Subcutaneous adipose tissue (tissue), 4 donors: ENCODE data around the gene CAMTA2. TPM values are rescaled to one million over a fixed set of nuclear protein-coding genes. Genes with fewer than 3 reads are reported as not detected.

Source experiments
- CTCF ChIP-seq: fragments of 450-650 bp; IDR thresholded peaks from one replicate; pipeline ENCODE4 v1.5.1; 2016; ENCODE audit warnings: low read depth, mild to moderate bottlenecking, control low read depth, antibody characterized with exemption, moderate library complexity
- total RNA-seq, 4 donors: library from RNA; depleted of rRNA; stranded (reverse); fragments of >200 nt; gene quantifications; one replicate each; pipeline ENCODE4 v1.1.0, GENCODE V29; 2016

CAMTA2 gene, protein sequence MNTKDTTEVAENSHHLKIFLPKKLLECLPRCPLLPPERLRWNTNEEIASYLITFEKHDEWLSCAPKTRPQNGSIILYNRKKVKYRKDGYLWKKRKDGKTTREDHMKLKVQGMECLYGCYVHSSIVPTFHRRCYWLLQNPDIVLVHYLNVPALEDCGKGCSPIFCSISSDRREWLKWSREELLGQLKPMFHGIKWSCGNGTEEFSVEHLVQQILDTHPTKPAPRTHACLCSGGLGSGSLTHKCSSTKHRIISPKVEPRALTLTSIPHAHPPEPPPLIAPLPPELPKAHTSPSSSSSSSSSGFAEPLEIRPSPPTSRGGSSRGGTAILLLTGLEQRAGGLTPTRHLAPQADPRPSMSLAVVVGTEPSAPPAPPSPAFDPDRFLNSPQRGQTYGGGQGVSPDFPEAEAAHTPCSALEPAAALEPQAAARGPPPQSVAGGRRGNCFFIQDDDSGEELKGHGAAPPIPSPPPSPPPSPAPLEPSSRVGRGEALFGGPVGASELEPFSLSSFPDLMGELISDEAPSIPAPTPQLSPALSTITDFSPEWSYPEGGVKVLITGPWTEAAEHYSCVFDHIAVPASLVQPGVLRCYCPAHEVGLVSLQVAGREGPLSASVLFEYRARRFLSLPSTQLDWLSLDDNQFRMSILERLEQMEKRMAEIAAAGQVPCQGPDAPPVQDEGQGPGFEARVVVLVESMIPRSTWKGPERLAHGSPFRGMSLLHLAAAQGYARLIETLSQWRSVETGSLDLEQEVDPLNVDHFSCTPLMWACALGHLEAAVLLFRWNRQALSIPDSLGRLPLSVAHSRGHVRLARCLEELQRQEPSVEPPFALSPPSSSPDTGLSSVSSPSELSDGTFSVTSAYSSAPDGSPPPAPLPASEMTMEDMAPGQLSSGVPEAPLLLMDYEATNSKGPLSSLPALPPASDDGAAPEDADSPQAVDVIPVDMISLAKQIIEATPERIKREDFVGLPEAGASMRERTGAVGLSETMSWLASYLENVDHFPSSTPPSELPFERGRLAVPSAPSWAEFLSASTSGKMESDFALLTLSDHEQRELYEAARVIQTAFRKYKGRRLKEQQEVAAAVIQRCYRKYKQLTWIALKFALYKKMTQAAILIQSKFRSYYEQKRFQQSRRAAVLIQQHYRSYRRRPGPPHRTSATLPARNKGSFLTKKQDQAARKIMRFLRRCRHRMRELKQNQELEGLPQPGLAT
- 10 to 100 TPM; 11.4 to 21.9 (median 17.5) TPM for total RNA-seq

- TF ChIP-seq CTCF: no peak
Observed at GRCh38 chr17:4986951-4987766, at the start of gene CAMTA2. CAMTA2 (minus strand) TSS chr17:4987675; CDS start chr17:4986222, 1,453 bp downstream.

DNA sequence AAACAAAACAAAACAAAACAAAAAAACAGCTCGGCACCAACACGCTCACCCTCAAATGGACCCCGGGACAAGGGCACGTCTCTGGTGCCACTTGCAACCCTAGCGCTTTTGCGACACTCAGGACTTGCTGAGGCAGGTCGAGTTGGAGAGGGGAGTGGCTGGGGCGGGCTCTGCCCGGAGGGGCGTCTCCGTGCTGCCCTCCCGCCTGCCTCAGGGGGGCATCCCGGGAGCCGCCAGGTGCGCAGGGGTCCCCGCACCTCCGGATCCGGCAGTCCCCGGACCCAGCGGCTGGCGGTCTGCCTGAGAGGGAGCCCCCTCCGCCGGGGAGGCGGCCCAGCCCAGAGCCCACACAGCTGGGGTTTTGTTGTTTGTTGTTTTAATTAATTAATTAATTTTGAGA is 47.8 kb upstream of the CAMTA2 start, which contains the start of gene SLC52A1:
TSS of gene SLC52A1 (minus strand) at position 112 of the 400 bp plus-strand sequence. CDS start 820 bp downstream, outside the sequence.
- TF ChIP-seq CTCF: no peak

GRCh38 chr17:5034651-5035050 is 47.2 kb upstream of the CAMTA2 start:
- no peak for TF ChIP-seq CTCF

DNA sequence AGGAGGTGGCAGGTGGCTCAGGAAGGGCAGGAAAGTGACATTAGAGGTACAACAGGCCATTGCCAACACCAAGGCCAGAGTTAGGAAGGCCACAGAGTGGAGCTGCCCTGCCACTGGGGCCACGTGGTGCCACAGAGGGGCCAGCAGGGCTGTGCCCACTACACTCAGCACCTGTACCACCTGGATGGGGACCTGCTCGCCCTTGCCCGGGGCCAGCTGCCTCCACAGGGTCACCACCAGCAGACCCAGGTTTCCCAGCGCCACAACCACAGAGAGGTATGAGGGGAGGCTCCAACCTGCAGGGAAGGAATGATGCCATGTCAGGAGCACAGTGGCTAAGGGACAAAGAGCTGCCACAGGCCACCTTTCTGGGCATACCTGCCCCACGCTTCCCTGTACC is 46.6 kb upstream of the CAMTA2 start:
- no peak for TF ChIP-seq CTCF

GRCh38 chr17:5033352-5034015 is 46.0 kb upstream of the CAMTA2 start:
- no peak for TF ChIP-seq CTCF

- TF ChIP-seq CTCF: no peak
Observed at GRCh38 chr17:5032865-5033264, 45.4 kb upstream of the CAMTA2 start.
